HCT116 (cell line): Measurements from ENCODE around the gene ADCY1. TPM values are rescaled to one million over a fixed set of nuclear protein-coding genes. Genes with fewer than 3 reads are reported as not detected.

ENCODE experiments used
- ATAC-seq: fragments of 200-7000 bp; cut with Tn5 transposase; 2 replicates; pipeline ENCODE4 v1.9.1; 2020; ENCODE audit warnings: mild to moderate bottlenecking, moderate library complexity
- BruUV-seq: library from RNA; stranded (reverse); fragments of 400-500 nt; replicated peaks from 2 replicates; lab custom pipeline; 2021; lab: Mats Ljungman, UMichigan
- CTCF ChIA-PET: fragments of 300-600 bp; sonication (Branson Sonifier 250); formaldehyde crosslinking; loops from one replicate; lab custom pipeline; 2021; ENCODE audit warnings: antibody characterized with exemption; lab: Charles Lee
- POLR2A ChIA-PET: fragments of 300-600, 350-600 bp; sonication (Branson Sonifier 250); formaldehyde crosslinking; loops from one replicate; lab custom pipeline; 2021; ENCODE audit warnings: antibody characterized with exemption; lab: Charles Lee
- RAD21 ChIA-PET, 2 experiments: fragments of 300-600 bp; sonication (Branson Sonifier 250); formaldehyde crosslinking; loops; one replicate each; lab custom pipeline; 2023; ENCODE audit warnings: low total read pairs in 2 of 2; ENCODE audit not compliant: uncharacterized antibody in 2 of 2, unreplicated experiment in 2 of 2, low non-redundant PET in 1 of 2; lab: Charles Lee
- DNase-seq: peaks from one replicate; pipeline ENCODE4 v3.0.0-alpha.2; 2010; ENCODE audit warnings: low read depth, low spot score
- H2AFZ ChIP-seq: fragments of 200-600 bp; shearing (Covaris generic), sonication (generic); 2 replicates; pipeline ENCODE4 v1.6.1; 2017; ENCODE audit warnings: low read depth, mixed run types, mixed read lengths, antibody characterized with exemption, low read length; ENCODE audit not compliant: poor library complexity, severe bottlenecking
- H3K27ac ChIP-seq: 2 replicates; pipeline ENCODE4 v1.5.1; 2012; ENCODE audit warnings: low read depth, low read length
- H3K27me3 ChIP-seq: fragments of 200-600 bp; sonication (generic); 2 replicates; pipeline ENCODE4 v1.6.1; 2016; ENCODE audit warnings: mixed run types, low read length, mixed read lengths; ENCODE audit not compliant: insufficient read depth
- H3K36me3 ChIP-seq, 2 experiments: fragments of 200-500 bp in 1 of 2; fragments of 200-600 bp in 1 of 2; sonication (Bioruptor generic) in 1 of 2; sonication (generic) in 1 of 2; 2 replicates each; pipeline versions ENCODE4 v1.5.1 to v1.6.1; 2014 to 2016; ENCODE audit warnings: low read length in 2 of 2, inconsistent platforms in 1 of 2, mixed read lengths in 1 of 2, mixed run types in 1 of 2; ENCODE audit not compliant: insufficient read depth in 2 of 2, control insufficient read depth in 1 of 2
- H3K4me1 ChIP-seq, 2 experiments: fragments of 200-600 bp in 1 of 2; sonication (generic) in 1 of 2; 2 replicates each; pipeline versions ENCODE4 v1.5.1 to v1.6.1; 2012 to 2017; ENCODE audit warnings: low read length in 2 of 2, inconsistent platforms in 1 of 2, mild to moderate bottlenecking in 1 of 2, mixed read lengths in 1 of 2, mixed run types in 1 of 2, moderate library complexity in 1 of 2; ENCODE audit not compliant: insufficient read depth in 2 of 2, control insufficient read depth in 1 of 2
- H3K4me2 ChIP-seq: fragments of 200-600 bp; sonication (generic); 2 replicates; pipeline ENCODE4 v1.6.1; 2017; ENCODE audit warnings: mixed run types, low read length, mixed read lengths
- H3K4me3 ChIP-seq, 2 experiments: fragments of 200-600 bp in 1 of 2; sonication (generic) in 1 of 2; replicated peaks in 1 of 2; 2 replicates each; pipeline ENCODE4 v1.5.1; 2011 to 2016; ENCODE audit warnings: low read length in 2 of 2, control low read depth in 1 of 2, low read depth in 1 of 2, mild to moderate bottlenecking in 1 of 2, mixed read lengths in 1 of 2, mixed run types in 1 of 2
- H3K79me2 ChIP-seq: fragments of 200-600 bp; sonication (generic); 2 replicates; pipeline ENCODE4 v1.6.1; 2017; ENCODE audit warnings: mild to moderate bottlenecking, mixed run types, low read length, moderate library complexity, mixed read lengths; ENCODE audit not compliant: insufficient read depth
- H3K9ac ChIP-seq: fragments of 200-600 bp; sonication (generic); 2 replicates; pipeline ENCODE4 v1.6.1; 2016; ENCODE audit warnings: low read length, mixed read lengths
- H3K9me2 ChIP-seq: fragments of 200-600 bp; sonication (generic), shearing (Covaris generic); 2 replicates; pipeline ENCODE4 v1.6.1; 2017; ENCODE audit warnings: mixed run types, mild to moderate bottlenecking, moderate library complexity; ENCODE audit not compliant: insufficient read depth
- H3K9me3 ChIP-seq, 2 experiments: fragments of 200-500 bp in 1 of 2; fragments of 200-600 bp in 1 of 2; sonication (Bioruptor generic) in 1 of 2; sonication (generic) in 1 of 2; 2 replicates each; pipeline ENCODE4 v1.6.1; 2014 to 2017; ENCODE audit warnings: low read length in 2 of 2, mixed read lengths in 2 of 2, inconsistent platforms in 1 of 2, low read depth in 1 of 2, mild to moderate bottlenecking in 1 of 2, mixed run types in 1 of 2, moderate library complexity in 1 of 2; ENCODE audit not compliant: control insufficient read depth in 1 of 2, insufficient read depth in 1 of 2
- H4K20me1 ChIP-seq: fragments of 200-600 bp; sonication (generic), shearing (Covaris generic); 2 replicates; pipeline ENCODE4 v1.6.1; 2017; ENCODE audit warnings: mixed run types, mild to moderate bottlenecking, moderate library complexity; ENCODE audit not compliant: insufficient read depth
- REST ChIP-seq: IDR thresholded peaks from 2 replicates; pipeline ENCODE4 v1.6.1; 2012; ENCODE audit warnings: low read depth
- SIN3A ChIP-seq: IDR thresholded peaks from 2 replicates; pipeline ENCODE4 v1.6.1; 2012; ENCODE audit warnings: low read depth
- ZFX ChIP-seq: fragments of 450-650 bp; IDR thresholded peaks from 2 replicates; pipeline ENCODE4 v1.6.1; 2017
- intact Hi-C: fragments of 100-400 bp; cut with micrococcal nuclease; formaldehyde crosslinking; loops from 2 replicates; pipeline ENCODE4 v1.10.0; 2022
- total RNA-seq: library from RNA; stranded (reverse); gene quantifications from one replicate; pipeline ENCODE4 v1.2.1, GENCODE V29; 2021; ENCODE audit not compliant: unreplicated experiment

ADCY1 gene
- total RNA-seq, 1 experiment from 2014 or later = 0.05 TPM

GRCh38 chr7:45594745-45595535 is 20.8 kb downstream of the ADCY1 start:
- ChIA-PET RAD21 (no interaction called here), POLR2A (no interaction called here), CTCF (no interaction called here)
- Histone ChIP-seq H3K9ac (no peak overlapping the region), H4K20me1 (no peaks in the 10 kb centered on the region), H3K9me3 (no peaks in the 10 kb centered on the region), H3K36me3 (no peaks in the 10 kb centered on the region), H3K9me2 (no peaks in the 10 kb centered on the region), H3K27me3 (peaks cover 8% of the 10 kb centered on the region; the same call in 1 of the 2 replicates), H3K27ac (no peak overlapping the region), H3K79me2 (no peaks in the 10 kb centered on the region), H3K4me2 (no peak overlapping the region), H2AFZ (no peak overlapping the region), H3K4me1 (no peaks in the 10 kb centered on the region), H3K4me3 (no peak overlapping the region)
- DNase-seq (no peak), ATAC-seq (no peak)
- intact Hi-C loops = no loop called here
- BruUV-seq = no TSS peak
- TF ChIP-seq REST (no peak), SIN3A (no peak), ZFX (no peak)
